Neuron (in vitro differentiated cells): ENCODE data around the gene AGAP1.

Experiments used
- H2AFZ ChIP-seq: one replicate; pipeline ENCODE4 v1.6.1; 2013; ENCODE audit warnings: low read depth, mild to moderate bottlenecking, inconsistent platforms, low read length, moderate library complexity
- H3K27me3 ChIP-seq: one replicate; pipeline ENCODE4 v1.6.1; 2013; ENCODE audit warnings: low read length; ENCODE audit not compliant: insufficient read depth
- H3K36me3 ChIP-seq: one replicate; pipeline ENCODE4 v1.6.1; 2013; ENCODE audit warnings: low read length; ENCODE audit not compliant: insufficient read depth
- H3K4me1 ChIP-seq: one replicate; pipeline ENCODE4 v1.6.1; 2013; ENCODE audit warnings: low read length; ENCODE audit not compliant: insufficient read depth
- H3K4me3 ChIP-seq: 2 replicates; pipeline ENCODE4 v1.5.1; 2013; ENCODE audit warnings: mild to moderate bottlenecking, low read length, moderate library complexity
- H3K9me3 ChIP-seq: one replicate; pipeline ENCODE4 v1.6.1; 2013; ENCODE audit warnings: low read length

Gene AGAP1

DNA sequence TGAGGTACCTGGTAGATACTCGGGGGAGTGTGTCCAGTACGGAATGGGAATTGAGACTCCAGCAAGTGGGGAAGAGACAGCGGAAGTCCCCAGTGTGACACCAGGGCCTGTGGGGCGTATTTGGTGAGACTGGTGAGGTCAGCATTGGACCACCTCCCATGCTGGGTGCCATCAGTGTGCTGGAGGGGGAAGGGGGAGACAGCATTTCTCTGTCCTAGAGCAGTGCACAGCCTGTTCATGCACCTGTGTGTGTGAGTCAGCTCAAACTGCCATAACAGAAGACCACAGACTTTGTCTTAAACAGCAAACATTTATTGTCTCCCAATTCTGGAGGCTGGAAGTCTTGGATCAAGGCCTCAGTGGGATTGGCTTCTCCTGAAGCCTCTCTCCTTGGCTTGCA lies 372.5 kb downstream of the AGAP1 start:
- no peak overlapping the region for H2AFZ ChIP-seq
- H3K36me3 ChIP-seq = no peaks in the 10 kb centered on the region
- H3K4me1 ChIP-seq = peaks cover 3% of the 10 kb centered on the region
- H3K9me3 ChIP-seq = peaks cover 27% of the 10 kb centered on the region
- no peak overlapping the region for H3K4me3 ChIP-seq
- no peaks in the 10 kb centered on the region for H3K27me3 ChIP-seq

DNA sequence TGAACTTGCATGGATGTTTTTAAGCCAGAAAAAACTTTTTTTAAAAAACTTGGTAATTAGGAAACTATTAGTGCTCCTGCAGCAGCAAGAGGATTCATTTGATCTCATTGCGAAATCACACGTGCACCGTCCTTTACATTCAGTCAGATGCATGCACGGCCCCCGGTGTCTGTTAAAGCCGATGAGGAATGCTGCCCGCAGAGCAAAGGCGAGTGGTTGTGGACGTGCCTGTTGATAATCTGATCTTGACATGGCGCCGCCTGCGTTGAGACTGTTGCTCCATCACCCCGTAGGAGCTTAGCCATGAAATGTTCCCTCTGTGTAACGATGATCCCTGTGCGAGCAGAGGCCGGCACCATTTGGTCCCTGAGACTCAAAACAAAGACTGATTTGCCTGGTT lies 374.4 kb downstream of the AGAP1 start:
- no peak overlapping the region for H3K4me3 ChIP-seq
- H3K9me3 ChIP-seq = peaks cover 28% of the 10 kb centered on the region
- H3K27me3 ChIP-seq = no peaks in the 10 kb centered on the region
- peaks cover 3% of the 10 kb centered on the region for H3K4me1 ChIP-seq
- H3K36me3 ChIP-seq = no peaks in the 10 kb centered on the region
- H2AFZ ChIP-seq = no peak overlapping the region

DNA sequence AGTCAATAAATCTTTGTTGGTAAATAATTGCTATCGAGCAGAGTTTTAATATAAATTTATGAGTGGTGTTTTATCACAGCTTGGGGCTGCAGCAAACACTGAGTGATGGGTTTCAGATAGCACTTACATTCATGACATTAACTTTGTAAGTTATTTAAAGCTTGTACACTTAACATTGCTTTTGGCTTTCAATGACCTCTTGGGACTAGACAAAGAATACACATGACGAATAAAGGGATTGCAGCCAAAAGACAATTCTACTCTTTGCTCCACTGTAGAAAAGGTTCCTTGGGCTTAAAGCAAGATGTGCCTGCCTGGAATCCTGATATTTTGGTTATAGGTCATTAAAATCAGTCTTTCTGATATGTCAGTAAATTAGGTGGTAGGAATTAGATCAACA lies 374.8 kb downstream of the AGAP1 start:
- peaks cover 3% of the 10 kb centered on the region for H3K4me1 ChIP-seq
- H3K4me3 ChIP-seq = no peak overlapping the region
- no peaks in the 10 kb centered on the region for H3K27me3 ChIP-seq
- peaks cover 24% of the 10 kb centered on the region for H3K9me3 ChIP-seq
- no peaks in the 10 kb centered on the region for H3K36me3 ChIP-seq
- no peak overlapping the region for H2AFZ ChIP-seq

DNA sequence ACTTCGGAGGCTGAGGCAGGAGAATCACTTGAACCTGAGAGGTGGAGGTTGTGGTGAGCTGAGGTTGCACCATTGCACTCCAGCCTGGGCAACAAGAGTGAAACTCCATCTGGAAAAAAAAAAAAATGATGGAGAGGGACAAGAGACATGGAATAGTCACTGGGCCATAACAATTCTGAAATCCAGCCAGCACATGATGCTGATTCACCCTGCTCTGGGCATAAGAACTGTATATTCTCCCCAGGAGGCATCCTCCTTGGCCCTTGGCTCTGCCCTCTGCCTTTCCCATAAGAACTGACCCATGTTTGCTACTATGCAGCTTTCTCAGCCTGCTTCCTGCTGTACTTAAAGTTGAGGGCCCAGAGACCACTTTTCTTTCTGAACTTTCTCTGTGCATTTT lies 376.7 kb downstream of the AGAP1 start:
- Histone ChIP-seq H3K4me1 (no peaks in the 10 kb centered on the region), H3K4me3 (no peak overlapping the region), H3K27me3 (no peaks in the 10 kb centered on the region), H3K36me3 (no peaks in the 10 kb centered on the region), H3K9me3 (peaks cover 24% of the 10 kb centered on the region), H2AFZ (no peak overlapping the region)

DNA sequence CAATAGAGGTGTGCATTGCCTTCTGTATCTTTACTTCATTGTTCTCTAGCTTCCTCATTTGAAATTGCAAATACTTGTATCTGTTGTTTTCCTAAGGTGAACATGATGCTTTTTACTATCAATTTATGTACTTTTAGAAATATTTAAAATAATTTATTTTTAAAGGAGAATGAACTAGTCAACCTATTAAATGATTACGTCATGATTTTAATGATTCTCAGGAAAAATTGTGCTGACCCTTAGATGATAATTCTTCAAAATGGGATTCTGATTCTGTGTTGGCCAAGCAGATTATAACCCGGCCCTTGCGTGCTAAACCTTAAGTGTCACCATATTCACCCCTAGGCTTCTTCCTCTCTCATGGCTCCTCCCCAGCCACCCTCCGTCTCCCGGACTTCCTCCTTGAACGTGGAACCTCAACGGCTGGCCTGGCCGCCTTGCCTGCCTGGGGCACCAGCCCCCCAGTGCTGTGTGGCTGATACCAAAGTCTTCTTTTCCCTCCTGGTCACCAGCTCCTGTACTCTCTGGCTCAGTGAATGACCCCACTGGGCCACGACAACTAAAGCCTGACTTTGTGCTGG lies 382.3 kb downstream of the AGAP1 start:
- Histone ChIP-seq H2AFZ (no peak overlapping the region), H3K4me3 (no peak overlapping the region), H3K9me3 (peaks cover 6% of the 10 kb centered on the region), H3K27me3 (no peaks in the 10 kb centered on the region), H3K36me3 (peaks cover 2% of the 10 kb centered on the region), H3K4me1 (no peaks in the 10 kb centered on the region)

DNA sequence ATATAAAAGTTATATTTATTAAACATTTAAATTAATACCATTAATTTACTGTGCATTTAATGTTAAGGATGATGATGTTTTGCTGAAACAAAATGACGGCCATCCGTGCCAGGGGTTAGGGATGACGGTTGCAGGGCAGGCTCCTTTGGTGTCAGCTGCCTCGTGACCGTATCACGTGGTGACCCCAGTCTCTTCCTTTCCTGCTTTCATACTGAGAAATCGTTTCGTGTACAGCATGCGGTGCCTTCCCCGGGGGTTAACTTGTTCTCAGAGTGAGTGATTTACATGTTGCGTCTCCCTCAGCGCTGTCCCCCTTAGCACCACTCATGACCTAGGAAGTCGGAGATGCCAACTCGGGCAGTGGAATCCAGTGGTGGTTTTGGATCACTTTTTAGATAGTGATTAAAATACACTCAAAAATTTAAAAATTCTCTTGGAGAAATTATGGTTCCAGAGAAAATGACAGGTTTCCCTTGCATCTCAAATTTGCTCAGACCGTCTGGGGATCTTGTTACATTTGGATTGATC lies 383.5 kb downstream of the AGAP1 start:
- Histone ChIP-seq H3K4me1 (no peaks in the 10 kb centered on the region), H3K36me3 (peaks cover 2% of the 10 kb centered on the region), H3K27me3 (no peaks in the 10 kb centered on the region), H3K9me3 (peaks cover 2% of the 10 kb centered on the region), H3K4me3 (no peak overlapping the region), H2AFZ (no peak overlapping the region)

GRCh38 chr2:235879116-235879515 lies 385.3 kb downstream of the AGAP1 start:
- Histone ChIP-seq H3K4me1 (no peaks in the 10 kb centered on the region), H2AFZ (no peak overlapping the region), H3K27me3 (no peaks in the 10 kb centered on the region), H3K36me3 (peaks cover 2% of the 10 kb centered on the region), H3K4me3 (no peak overlapping the region), H3K9me3 (peaks cover 2% of the 10 kb centered on the region)

DNA sequence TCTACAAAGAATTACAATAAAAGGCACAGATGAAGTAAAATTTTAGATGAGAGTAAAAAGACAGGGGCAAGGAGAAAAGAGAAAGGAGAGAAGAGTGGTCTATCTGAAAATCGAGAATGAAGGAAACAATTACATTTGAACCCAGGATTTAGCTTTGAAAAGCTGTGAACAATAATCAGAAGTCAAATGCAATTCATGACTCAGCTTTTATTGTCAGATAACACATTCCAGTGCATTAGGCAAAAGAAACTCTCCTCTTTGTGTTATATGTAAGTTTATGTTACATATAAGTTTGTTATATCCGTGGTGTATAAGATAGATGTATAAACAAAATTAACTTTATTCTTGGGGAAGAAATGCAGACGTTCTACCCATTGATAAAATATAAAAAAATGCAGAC lies 389.8 kb downstream of the AGAP1 start:
- Histone ChIP-seq H2AFZ (no peak overlapping the region), H3K4me3 (no peak overlapping the region), H3K9me3 (peaks cover 6% of the 10 kb centered on the region), H3K4me1 (no peaks in the 10 kb centered on the region), H3K36me3 (peaks cover 14% of the 10 kb centered on the region), H3K27me3 (no peaks in the 10 kb centered on the region)

DNA sequence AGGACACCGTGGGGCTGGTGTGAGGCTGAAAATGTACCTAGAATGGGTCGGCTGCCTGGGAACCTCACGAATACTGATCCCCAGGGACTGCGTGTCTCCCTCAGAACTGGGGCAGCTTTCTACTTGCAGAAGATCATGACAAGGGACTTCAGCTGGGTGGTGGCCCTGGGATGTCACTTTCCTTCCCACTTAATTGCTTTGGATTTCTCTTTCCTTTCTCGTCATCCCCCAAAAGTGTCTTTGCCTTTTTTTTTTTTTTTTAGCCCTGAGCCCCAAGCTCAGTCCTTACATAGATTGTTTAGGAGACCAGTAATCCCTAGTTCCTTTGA lies 395.4 kb downstream of the AGAP1 start:
- Histone ChIP-seq H2AFZ (no peak overlapping the region), H3K4me3 (no peak overlapping the region), H3K9me3 (peaks cover 11% of the 10 kb centered on the region), H3K36me3 (peaks cover 32% of the 10 kb centered on the region), H3K4me1 (no peaks in the 10 kb centered on the region), H3K27me3 (no peaks in the 10 kb centered on the region)

GRCh38 chr2:235893129-235893698 lies 399.4 kb downstream of the AGAP1 start:
- Histone ChIP-seq H3K4me1 (no peaks in the 10 kb centered on the region), H3K36me3 (peaks cover 30% of the 10 kb centered on the region), H3K4me3 (no peak overlapping the region), H3K9me3 (peaks cover 14% of the 10 kb centered on the region), H3K27me3 (no peaks in the 10 kb centered on the region), H2AFZ (no peak overlapping the region)

DNA sequence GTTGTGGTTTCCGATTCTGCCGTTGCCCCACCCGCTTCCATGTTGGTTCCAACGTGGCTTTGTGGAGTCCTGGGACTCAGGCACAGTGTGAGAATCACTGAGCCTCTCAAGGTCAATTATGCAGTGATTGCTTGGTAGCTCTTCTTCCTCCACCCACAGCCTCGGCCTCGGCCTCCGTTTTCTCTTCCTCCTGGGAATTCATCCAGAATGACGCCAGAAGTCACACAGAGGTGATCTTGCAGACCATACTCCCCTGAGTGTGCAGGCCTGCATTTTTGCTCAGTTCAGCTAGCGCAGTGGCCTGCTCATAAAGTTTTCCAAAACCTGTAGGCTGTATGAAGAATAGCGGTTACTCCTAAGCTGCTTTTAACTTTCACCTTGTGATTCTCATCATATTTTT lies 401.0 kb downstream of the AGAP1 start:
- Histone ChIP-seq H2AFZ (no peak overlapping the region), H3K36me3 (peaks cover 31% of the 10 kb centered on the region), H3K27me3 (no peaks in the 10 kb centered on the region), H3K9me3 (peaks cover 14% of the 10 kb centered on the region), H3K4me3 (no peak overlapping the region), H3K4me1 (no peaks in the 10 kb centered on the region)

GRCh38 chr2:235896061-235896460 lies 402.2 kb downstream of the AGAP1 start:
- Histone ChIP-seq H3K9me3 (peaks cover 14% of the 10 kb centered on the region), H2AFZ (no peak overlapping the region), H3K4me3 (no peak overlapping the region), H3K36me3 (peaks cover 34% of the 10 kb centered on the region), H3K4me1 (no peaks in the 10 kb centered on the region), H3K27me3 (no peaks in the 10 kb centered on the region)

DNA sequence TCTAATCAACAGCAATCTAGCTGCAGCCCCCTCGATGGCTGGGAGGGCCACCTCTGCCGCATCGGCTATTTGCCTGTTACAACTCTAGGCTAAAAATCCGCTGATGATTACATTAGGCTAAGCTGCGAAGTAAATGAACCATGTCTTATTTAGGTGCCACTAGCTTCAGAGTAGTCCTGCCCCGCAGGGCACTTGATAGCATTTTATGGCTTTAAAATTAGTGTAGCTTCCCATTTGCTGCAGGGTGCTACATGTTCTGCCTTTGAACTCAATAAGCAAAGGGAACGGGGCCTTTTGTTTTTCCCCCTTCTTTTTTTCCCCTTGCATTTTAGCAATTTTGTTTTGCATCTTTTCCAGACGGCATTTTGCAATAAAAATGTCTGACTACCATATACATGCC lies 404.1 kb downstream of the AGAP1 start:
- peaks cover 13% of the 10 kb centered on the region for H3K9me3 ChIP-seq
- H3K4me1 ChIP-seq = no peaks in the 10 kb centered on the region
- H3K27me3 ChIP-seq = no peaks in the 10 kb centered on the region
- no peak overlapping the region for H3K4me3 ChIP-seq
- no peak overlapping the region for H2AFZ ChIP-seq
- peaks cover 29% of the 10 kb centered on the region for H3K36me3 ChIP-seq

- H3K4me1 ChIP-seq = no peaks in the 10 kb centered on the region
- H3K4me3 ChIP-seq = no peak overlapping the region
- peaks cover 21% of the 10 kb centered on the region for H3K36me3 ChIP-seq
- no peaks in the 10 kb centered on the region for H3K27me3 ChIP-seq
- peaks cover 10% of the 10 kb centered on the region for H3K9me3 ChIP-seq
- H2AFZ ChIP-seq = no peak overlapping the region
These were observed 404.9 kb downstream of the AGAP1 start for GRCh38 chr2:235898766-235899165.
